ENCODE data around the gene KPNB1. TPM values are rescaled to one million over a fixed set of nuclear protein-coding genes. Genes with fewer than 3 reads are reported as not detected.

The KPNB1 gene
- total and polyA plus RNA-seq, 9 donors, result 63.4 to 346 (median 236) TPM

GRCh38 chr17:47724705-47725104, 75.0 kb downstream of the KPNB1 start:
- Histone ChIP-seq H3K27me3 (no peaks in the 10 kb centered on the region), H3K36me3 (no peaks in the 10 kb centered on the region), H3K4me1 (ENCODE audit: insufficient read depth) (no peaks in the 10 kb centered on the region), H3K4me3 (no peak overlapping the region), H3K9me3 (no peaks in the 10 kb centered on the region), H3K27ac (no peak overlapping the region)
- intact Hi-C loops (cut with DNase I), result no loop called here
- no peak for DNase-seq
- TF ChIP-seq EP300 (IDR thresholded peaks at IDR 0.05) (no peak), POLR2A (IDR thresholded peaks at IDR 0.05) (no peak)
- TF ChIP-seq, protein P1, sequence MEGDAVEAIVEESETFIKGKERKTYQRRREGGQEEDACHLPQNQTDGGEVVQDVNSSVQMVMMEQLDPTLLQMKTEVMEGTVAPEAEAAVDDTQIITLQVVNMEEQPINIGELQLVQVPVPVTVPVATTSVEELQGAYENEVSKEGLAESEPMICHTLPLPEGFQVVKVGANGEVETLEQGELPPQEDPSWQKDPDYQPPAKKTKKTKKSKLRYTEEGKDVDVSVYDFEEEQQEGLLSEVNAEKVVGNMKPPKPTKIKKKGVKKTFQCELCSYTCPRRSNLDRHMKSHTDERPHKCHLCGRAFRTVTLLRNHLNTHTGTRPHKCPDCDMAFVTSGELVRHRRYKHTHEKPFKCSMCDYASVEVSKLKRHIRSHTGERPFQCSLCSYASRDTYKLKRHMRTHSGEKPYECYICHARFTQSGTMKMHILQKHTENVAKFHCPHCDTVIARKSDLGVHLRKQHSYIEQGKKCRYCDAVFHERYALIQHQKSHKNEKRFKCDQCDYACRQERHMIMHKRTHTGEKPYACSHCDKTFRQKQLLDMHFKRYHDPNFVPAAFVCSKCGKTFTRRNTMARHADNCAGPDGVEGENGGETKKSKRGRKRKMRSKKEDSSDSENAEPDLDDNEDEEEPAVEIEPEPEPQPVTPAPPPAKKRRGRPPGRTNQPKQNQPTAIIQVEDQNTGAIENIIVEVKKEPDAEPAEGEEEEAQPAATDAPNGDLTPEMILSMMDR (IDR thresholded peaks at IDR 0.05), result no peak
- WGBS, 3 donors, result 49 to 58% (median 57%) methylated on average over 2 of the region's 2 CpGs

- Histone ChIP-seq H3K4me3 (no peak overlapping the region), H3K36me3 (no peaks in the 10 kb centered on the region), H3K9me3 (no peaks in the 10 kb centered on the region), H3K4me1 (ENCODE audit: insufficient read depth) (no peaks in the 10 kb centered on the region), H3K27ac (no peak overlapping the region), H3K27me3 (no peaks in the 10 kb centered on the region)
- intact Hi-C loops (cut with DNase I), result no loop called here
- TF ChIP-seq, protein P1 (IDR thresholded peaks at IDR 0.05), result no peak
- no peak for TF ChIP-seq EP300 (IDR thresholded peaks at IDR 0.05)
- no peak for TF ChIP-seq POLR2A (IDR thresholded peaks at IDR 0.05)
- 40 to 48% (median 43%) methylated on average over 13 of the region's 13 CpGs for WGBS, 3 donors
- DNase-seq, result no peak
Observed at GRCh38 chr17:47725446-47726111, 75.9 kb downstream of the KPNB1 start.

- intact Hi-C loops (cut with DNase I), result no loop called here
- TF ChIP-seq POLR2A (IDR thresholded peaks at IDR 0.05), result no peak
- TF ChIP-seq, protein P1 (IDR thresholded peaks at IDR 0.05), result no peak
- TF ChIP-seq EP300 (IDR thresholded peaks at IDR 0.05), result no peak
- no peaks in the 10 kb centered on the region for H3K9me3 ChIP-seq
Observed at GRCh38 chr17:47726796-47727703, 77.3 kb downstream of the KPNB1 start.

DNA sequence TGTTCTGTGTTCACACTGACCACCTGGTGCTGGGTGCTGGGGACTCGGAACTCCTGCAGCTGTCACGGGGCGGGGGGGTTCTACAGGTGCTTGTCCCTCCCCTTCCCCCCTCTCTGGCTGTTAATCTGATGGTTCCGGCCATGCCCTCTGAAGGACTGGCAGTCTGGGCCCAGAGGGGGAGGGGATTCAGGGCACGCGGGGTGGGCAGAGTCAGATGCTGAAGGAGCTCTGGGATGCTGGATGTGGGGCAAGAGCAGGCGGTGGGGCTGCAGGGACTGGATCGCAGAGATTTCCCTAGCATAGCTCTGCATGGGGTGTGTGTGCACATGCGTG, 78.0 kb downstream of the KPNB1 start:
- Histone ChIP-seq H3K4me1 (ENCODE audit: insufficient read depth) (no peaks in the 10 kb centered on the region), H3K36me3 (no peaks in the 10 kb centered on the region), H3K9me3 (no peaks in the 10 kb centered on the region), H3K4me3 (no peak overlapping the region), H3K27me3 (no peaks in the 10 kb centered on the region), H3K27ac (no peak overlapping the region)
- 56 to 66% (median 62%) methylated on average over 6 to 9 of the region's 9 CpGs for WGBS, 3 donors
- intact Hi-C loops (cut with DNase I), result no loop called here
- TF ChIP-seq, protein P1 (IDR thresholded peaks at IDR 0.05), result no peak
- no peak for TF ChIP-seq POLR2A (IDR thresholded peaks at IDR 0.05)
- no peak for TF ChIP-seq EP300 (IDR thresholded peaks at IDR 0.05)
- DNase-seq, result no peak

More at GRCh38 chr17:47726796-47727703, 77.3 kb downstream of the KPNB1 start:
- WGBS, 3 donors, result 76 to 82% (median 78%) methylated on average over 12 of the region's 12 CpGs
- H3K4me3 ChIP-seq, result no peak overlapping the region
- no peaks in the 10 kb centered on the region for H3K36me3 ChIP-seq
- no peaks in the 10 kb centered on the region for H3K27me3 ChIP-seq
- no peak overlapping the region for H3K27ac ChIP-seq
- DNase-seq, result peak in 1 of 5 donors; percentile 7
- H3K4me1 ChIP-seq (ENCODE audit: insufficient read depth), result no peaks in the 10 kb centered on the region

All from ovary (tissue), 9 donors.